ENCODE results near the gene THAP3.

DNA sequence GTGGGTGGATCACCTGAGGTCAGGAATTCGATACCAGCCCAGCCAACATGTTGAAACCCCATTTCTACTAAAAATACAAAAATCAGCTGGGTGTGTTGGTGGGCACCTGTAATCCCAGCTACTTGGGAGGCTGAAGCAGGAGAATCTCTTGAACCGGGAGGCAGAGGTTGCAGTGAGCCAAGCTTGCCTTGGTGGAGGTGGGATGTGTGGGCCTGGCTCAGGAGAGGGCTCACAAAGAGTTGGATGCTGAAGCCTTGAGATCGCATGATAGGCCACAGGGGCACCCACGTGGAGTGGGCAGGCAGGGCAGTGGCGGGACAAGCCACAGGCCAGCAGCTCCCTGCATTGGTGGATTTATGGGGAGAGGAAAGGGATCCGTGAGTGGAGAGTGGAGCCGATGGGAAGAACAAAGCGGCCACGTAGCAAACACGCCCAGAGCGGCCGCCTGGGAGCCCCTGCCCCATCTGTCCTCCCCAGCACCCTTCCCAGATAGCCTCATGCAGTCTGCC is 4.4 kb downstream of the THAP3 start:
- TF ChIP-seq POLR2A (IDR thresholded peaks at IDR 0.05; ENCODE audit: low read depth, low read length) = no peak
- no peak for TF ChIP-seq POLR2AphosphoS5 (IDR thresholded peaks at IDR 0.05; ENCODE audit: low read depth, low read length)
- no peak for TF ChIP-seq TAF1 (IDR thresholded peaks at IDR 0.05; ENCODE audit: borderline replicate concordance, low read depth, low read length)

Data from GM12892 (cell line).